Natural killer cell treated with Interleukin-12 subunit alpha and Interleukin-12 subunit beta and Interleukin-15 and Interleukin-18, amount 100 ng/mL, for 72 hours (primary cell): ENCODE results near the gene NADK. TPM values are rescaled to one million over a fixed set of nuclear protein-coding genes. Genes with fewer than 3 reads are reported as not detected.
"Not testable (repeated sequence)": the region's sequence is repeated elsewhere in the genome, so short reads cannot be mapped to it uniquely, and the experiment has no call there.

Source experiments
- ATAC-seq, 2 donors: fragments of 150-1000 bp; cut with Tn5 transposase in 1 of 2; sonication (Bioruptor Pico), chemical (Tn5 transposase) in 1 of 2; 2 replicates each; pipeline ENCODE4 v1.10.0; 2021
- DNase-seq: peaks from one replicate; pipeline ENCODE4 v3.0.0; 2022; ENCODE audit warnings: low spot score
- H3K27ac Mint-ChIP-seq, 2 donors: 1 replicate in 1 of 2; 2 replicates in 1 of 2; pipeline ENCODE4 v1.8.0; 2022; ENCODE audit warnings: mixed read lengths in 2 of 2, mild to moderate bottlenecking in 1 of 2, moderate library complexity in 1 of 2
- H3K27me3 Mint-ChIP-seq, 2 donors: 1 replicate in 1 of 2; 2 replicates in 1 of 2; pipeline ENCODE4 v1.8.0; 2022; ENCODE audit warnings: mixed read lengths in 2 of 2
- H3K36me3 Mint-ChIP-seq: one replicate; pipeline ENCODE4 v1.8.0; 2022; ENCODE audit warnings: mixed read lengths
- H3K4me1 Mint-ChIP-seq, 2 donors: 1 replicate in 1 of 2; 2 replicates in 1 of 2; pipeline ENCODE4 v1.8.0; 2022; ENCODE audit warnings: low read depth in 2 of 2, mixed read lengths in 2 of 2, mild to moderate bottlenecking in 1 of 2
- H3K4me3 Mint-ChIP-seq: one replicate; pipeline ENCODE4 v1.8.0; 2022; ENCODE audit warnings: mixed read lengths
- H3K9me3 Mint-ChIP-seq: 2 replicates; pipeline ENCODE4 v1.8.0; 2022; ENCODE audit warnings: mixed read lengths
- total RNA-seq, 2 donors: library from RNA; stranded (reverse); gene quantifications; one replicate each; pipeline ENCODE4 v1.2.3, GENCODE V29; 2022

NADK gene
- total RNA-seq, 2 donors from 2014 or later, result 89.1 to 145 TPM

DNA sequence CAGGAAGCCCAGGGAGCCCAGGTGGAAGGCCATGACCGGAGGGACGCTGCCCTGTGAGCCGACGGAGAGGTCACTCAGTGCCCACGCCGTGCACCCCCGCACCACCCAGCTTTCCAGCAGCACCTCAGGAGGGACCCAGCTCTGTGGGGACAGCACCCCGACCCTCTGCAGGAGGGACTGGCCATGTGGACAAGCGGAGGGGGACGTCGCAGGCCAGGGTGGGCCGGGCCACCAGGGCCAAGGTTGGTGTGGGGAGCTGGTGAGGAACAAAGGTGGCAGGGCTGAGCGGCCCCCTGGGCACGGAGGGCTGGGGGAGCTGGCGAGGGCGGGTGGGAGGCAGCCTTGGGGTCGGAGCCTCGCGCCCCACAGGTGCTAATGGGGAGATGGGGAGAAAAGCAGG, 22.8 kb downstream of the NADK start:
- DNase-seq (no peak), ATAC-seq (no peak)
- Mint-ChIP-seq H3K27me3 (no peaks in the 10 kb centered on the region), H3K27ac (no peak overlapping the region), H3K36me3 (no peaks in the 10 kb centered on the region), H3K9me3 (no peaks in the 10 kb centered on the region), H3K4me1 (peaks cover 15 to 21% of the 10 kb centered on the region in 2 donors), H3K4me3 (no peak overlapping the region)

DNA sequence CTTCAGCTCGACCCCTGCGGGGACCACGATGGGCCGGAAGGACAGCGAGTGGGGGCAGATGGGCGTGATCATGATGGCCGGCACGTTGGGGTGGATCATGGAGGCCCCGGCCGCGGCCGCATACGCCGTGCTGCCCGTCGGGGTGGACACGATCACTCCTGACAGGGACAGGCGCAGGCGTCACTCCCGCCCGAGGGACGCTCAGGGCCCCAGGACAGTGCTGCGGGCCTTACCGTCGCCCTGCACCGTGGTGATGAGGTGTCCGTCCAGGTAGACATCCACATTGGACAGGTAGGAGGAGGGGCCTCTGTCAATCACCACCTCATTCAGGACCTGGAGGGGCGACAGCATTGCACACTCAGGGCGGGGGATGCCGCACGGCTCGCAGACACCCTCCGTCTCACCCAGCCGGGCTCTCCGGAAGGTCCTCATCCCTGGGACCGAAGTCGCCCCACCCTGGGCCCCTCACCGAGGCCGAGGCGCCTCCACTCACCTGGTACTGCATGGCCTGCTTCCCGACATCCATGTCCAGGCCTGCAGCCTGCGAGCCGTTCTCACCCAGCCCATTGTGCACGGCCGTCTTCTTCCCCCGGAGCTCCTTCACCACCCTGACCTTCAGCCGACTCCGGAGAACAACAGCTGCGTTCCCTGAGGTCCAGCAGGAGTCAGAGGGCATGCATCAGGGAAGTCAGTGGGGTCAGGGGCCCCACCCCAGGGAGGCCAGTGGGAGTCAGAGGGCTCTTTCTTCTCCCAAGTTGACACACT, 24.0 kb downstream of the NADK start:
- DNase-seq, result no peak
- H3K27me3 Mint-ChIP-seq, result no peaks in the 10 kb centered on the region
- H3K27ac Mint-ChIP-seq, result no peak overlapping the region
- no peaks in the 10 kb centered on the region for H3K9me3 Mint-ChIP-seq
- peaks cover 11 to 20% of the 10 kb centered on the region in 2 donors for H3K4me1 Mint-ChIP-seq
- H3K4me3 Mint-ChIP-seq, result no peak overlapping the region
- H3K36me3 Mint-ChIP-seq, result no peaks in the 10 kb centered on the region
- ATAC-seq, result no peak

DNA sequence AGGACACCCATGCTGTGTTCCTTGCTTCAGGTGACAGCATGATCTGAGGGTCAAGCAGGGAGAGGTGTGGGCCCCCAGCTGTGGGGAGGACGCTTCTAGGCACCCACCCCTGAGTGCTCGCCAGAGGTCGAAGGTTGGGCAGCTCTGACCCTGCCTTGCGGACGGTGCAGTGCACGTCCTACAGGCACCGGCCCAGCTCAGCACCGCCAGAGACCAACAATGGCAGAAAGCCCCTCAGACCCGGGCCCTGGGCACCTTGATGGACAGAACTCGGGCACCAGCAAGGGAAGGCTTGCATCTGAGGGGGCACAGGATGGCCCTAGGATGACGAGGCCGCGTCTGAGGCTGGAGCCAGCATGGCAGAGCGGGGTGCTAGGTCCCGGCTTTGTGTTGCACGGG, 24.7 kb downstream of the NADK start:
- H3K4me1 Mint-ChIP-seq, result peaks cover 8 to 14% of the 10 kb centered on the region in 2 donors
- no peaks in the 10 kb centered on the region for H3K27me3 Mint-ChIP-seq
- no peak overlapping the region for H3K27ac Mint-ChIP-seq
- DNase-seq (no peak), ATAC-seq (no peak)
- no peaks in the 10 kb centered on the region for H3K36me3 Mint-ChIP-seq
- H3K9me3 Mint-ChIP-seq, result no peaks in the 10 kb centered on the region
- H3K4me3 Mint-ChIP-seq, result no peak overlapping the region

DNA sequence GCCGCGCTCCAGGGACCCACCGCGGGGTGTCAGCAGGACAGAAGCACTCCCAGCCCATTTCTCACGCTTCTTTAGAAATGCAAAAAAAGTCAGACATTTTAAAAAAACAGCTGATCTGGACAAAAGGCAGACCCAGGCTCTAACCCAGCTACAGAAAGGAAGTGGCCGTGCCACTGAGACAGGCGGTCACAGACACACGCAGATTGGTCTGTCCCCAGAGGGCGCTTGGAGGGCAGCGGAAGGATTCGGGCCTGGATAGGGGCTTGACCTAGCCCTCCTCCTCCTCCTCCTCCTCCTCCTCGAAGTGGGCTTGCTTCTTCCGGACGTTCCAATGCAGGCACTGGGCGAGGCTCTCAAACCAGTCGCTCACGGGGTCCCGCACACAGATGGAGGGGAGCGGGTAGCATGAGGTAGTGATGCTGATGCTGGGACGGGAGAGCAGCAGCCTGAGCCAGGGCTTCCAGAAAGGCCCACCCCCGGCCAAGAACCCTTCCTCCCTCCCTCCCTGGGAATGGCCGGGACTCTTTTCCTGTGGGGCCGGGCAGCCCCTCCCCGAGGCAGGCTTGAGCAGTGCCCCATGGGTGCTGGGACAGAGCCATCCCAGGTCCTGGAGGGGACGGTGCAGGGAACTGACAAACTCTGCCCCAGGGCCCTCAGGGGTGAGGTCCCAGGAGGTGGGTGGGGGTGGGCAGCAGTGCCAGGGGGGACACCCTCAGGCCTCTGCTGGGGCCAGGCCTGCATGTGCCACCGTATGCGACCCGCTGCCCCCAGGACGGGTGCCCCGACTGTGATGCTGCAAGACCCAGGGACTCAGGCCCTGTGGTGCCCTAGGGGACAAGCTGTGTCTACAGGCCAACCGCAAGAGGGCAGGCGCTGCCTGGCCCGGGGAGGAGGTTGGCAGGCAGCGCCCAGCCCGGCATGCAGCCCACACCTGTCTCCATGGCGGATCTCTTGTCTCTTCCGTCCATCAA, 25.3 kb downstream of the NADK start:
- DNase-seq (no peak), ATAC-seq (no peak)
- H3K9me3 Mint-ChIP-seq, result no peaks in the 10 kb centered on the region
- no peaks in the 10 kb centered on the region for H3K36me3 Mint-ChIP-seq
- H3K4me1 Mint-ChIP-seq, result peaks cover 3 to 10% of the 10 kb centered on the region in 2 donors
- H3K4me3 Mint-ChIP-seq, result no peak overlapping the region
- H3K27ac Mint-ChIP-seq, result no peak overlapping the region
- no peaks in the 10 kb centered on the region for H3K27me3 Mint-ChIP-seq

DNA sequence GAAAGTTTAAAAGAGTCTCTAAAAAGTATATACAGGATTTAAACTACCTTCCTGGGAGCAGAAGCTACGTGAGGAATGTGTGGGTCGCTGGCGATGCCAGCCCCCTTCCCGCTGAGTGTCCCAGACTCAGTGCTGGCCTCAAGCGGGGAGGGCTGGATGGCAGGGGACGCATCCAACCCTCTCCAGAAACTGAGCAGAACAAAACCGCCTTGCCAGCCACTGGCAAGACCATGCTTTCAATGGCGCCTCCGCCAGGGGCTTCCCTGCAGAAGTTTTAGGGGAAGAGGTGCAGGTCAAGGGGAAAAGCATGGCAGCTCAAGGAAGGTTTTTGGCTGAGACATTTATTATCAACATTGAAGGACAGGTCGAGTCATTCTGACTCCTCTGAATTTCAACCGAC, 26.1 kb downstream of the NADK start:
- no peak for ATAC-seq
- Mint-ChIP-seq H3K4me1 (peaks cover 0 to 6% of the 10 kb centered on the region in 2 donors), H3K9me3 (no peaks in the 10 kb centered on the region), H3K27me3 (no peaks in the 10 kb centered on the region), H3K36me3 (no peaks in the 10 kb centered on the region), H3K4me3 (no peak overlapping the region), H3K27ac (no peak overlapping the region)
- no peak for DNase-seq

DNA sequence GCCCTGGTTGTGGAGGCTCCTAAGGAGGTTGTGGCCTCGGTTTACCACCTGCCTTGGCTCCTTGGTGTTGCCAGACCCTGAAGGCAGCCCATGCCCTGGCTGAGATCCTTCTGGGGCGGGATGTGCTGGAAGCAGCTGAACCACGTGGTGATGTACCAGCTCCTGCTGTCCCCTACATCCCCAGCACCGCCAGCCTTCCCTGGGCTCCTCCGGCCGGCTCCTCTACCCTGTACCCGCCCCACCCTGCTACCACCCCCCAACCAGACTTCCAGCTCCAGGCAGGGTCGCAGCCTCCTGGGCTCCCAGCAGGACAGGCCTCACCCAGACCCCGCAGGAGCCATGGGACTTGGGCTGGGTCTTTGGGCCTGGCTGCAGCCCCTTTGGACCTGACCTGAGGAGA, 28.3 kb downstream of the NADK start:
- H3K27ac Mint-ChIP-seq, H3K36me3 Mint-ChIP-seq, H3K9me3 Mint-ChIP-seq, DNase-seq, H3K4me1 Mint-ChIP-seq, H3K4me3 Mint-ChIP-seq, H3K27me3 Mint-ChIP-seq, ATAC-seq: not testable (repeated sequence)

DNA sequence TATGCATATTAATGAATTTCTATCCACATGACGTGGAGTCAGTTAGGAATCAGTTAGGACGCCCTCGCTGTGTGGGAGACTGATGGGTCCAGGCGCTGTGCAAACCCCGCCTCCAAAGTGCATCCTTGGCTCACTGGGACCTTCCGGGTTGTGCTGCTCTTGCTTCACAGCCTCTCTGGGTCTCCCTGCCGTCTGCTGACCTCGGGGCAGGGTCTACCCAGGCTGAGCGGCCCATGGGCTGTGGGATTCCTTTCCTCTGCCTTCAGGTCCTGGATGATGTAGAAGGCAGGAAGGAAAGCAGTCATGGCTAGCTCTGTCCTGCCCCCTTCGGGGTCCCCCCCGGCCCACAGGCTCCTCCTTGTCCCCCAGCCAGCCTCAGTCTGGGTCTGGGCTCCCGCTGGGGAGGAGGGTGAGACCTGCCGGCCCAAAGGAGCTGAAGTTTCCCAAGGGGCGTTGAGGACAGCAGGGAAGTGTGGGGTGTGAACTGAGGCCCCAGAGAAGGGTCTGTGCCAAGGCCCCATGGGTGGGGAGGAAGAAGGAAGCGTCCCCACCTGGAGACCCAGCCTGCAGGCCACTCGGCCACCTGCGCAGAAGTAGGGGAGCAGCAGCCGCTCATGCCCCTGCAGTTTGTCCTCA, 29.5 kb downstream of the NADK start:
- H3K4me1 Mint-ChIP-seq, result peaks cover 0 to 6% of the 10 kb centered on the region in 2 donors
- no peaks in the 10 kb centered on the region for H3K9me3 Mint-ChIP-seq
- no peaks in the 10 kb centered on the region for H3K27me3 Mint-ChIP-seq
- H3K36me3 Mint-ChIP-seq, result no peaks in the 10 kb centered on the region
- no peak for DNase-seq
- no peak overlapping the region for H3K27ac Mint-ChIP-seq
- ATAC-seq, result no peak
- H3K4me3 Mint-ChIP-seq, result peak overlapping the region; percentile 57

DNA sequence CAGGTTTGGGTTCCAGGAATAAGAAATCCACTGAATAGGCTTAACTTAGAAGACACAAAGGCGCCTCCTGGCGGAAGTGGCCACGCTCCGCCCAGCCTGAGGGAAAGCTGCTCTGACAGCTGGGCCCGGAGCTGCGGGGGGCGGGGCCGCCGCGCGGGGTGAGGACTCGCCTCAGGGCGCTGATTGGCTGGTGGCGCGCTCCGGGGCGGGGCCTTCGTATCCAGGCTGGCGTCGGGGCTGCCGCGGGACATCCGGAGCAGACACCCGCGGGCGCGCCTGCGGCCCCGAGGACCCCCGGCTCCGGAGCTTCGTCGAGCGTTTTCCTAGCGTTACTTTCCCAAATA, 31.7 kb downstream of the NADK start:
- H3K36me3 Mint-ChIP-seq, DNase-seq, H3K9me3 Mint-ChIP-seq, H3K4me1 Mint-ChIP-seq, H3K27me3 Mint-ChIP-seq: not testable (repeated sequence)
- peak overlapping the region in 1 of 2 donors; percentile 70 for H3K27ac Mint-ChIP-seq
- peak; percentile 89 to 96 for ATAC-seq
- H3K4me3 Mint-ChIP-seq, result peak overlapping the region; percentile 66

DNA sequence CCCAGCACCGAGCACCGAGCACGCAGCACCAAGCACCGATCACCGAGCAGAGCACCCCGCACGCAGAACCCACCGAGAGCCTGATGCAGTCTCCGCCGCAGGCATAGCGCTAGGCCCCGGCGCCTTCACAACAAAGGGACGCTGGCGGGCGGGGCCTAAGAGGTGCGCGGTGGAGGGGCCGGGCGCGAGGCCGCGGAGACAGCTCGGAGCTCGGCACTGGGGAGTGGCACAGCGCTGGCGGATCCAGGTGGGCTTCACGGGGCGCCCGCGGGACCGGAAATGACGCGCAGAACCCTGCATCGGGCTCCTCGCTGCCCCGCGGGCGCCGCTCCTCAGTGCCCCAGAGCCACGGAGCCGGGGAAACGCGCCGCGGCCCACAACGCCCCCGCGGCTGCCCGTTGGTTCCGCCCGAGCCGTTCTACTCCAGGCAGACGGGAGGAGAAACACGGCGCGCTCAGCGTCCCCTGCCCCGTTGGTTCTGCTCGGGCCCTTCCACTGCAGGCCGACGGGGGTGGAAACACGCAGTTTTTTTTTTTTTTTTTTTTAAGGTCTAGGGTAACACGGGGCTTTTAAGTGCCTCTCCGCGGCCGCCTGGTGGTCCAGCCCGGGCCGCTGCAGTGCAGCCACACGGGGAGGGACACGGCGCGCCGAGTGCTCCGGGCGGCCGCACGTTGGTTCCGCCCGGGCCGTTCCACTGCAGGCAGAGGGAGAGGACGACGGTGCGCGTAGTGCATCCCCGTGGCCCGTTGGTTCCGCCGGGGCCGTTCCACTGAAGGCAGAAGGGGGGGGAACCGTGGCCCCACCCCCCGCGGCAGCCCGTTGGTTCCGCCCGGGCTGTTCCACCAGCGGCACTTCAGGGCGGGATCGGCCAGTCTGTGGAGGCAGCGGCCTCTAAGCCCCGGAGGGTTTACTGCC, 32.4 kb downstream of the NADK start:
- not testable (repeated sequence) for H3K9me3 Mint-ChIP-seq, H3K4me1 Mint-ChIP-seq, H3K27me3 Mint-ChIP-seq, H3K36me3 Mint-ChIP-seq
- ATAC-seq, result peak; percentile 85 to 89
- peak overlapping the region; percentile 66 for H3K4me3 Mint-ChIP-seq
- H3K27ac Mint-ChIP-seq, result peak overlapping the region in 1 of 2 donors; percentile 70
- peak; percentile 76 for DNase-seq

DNA sequence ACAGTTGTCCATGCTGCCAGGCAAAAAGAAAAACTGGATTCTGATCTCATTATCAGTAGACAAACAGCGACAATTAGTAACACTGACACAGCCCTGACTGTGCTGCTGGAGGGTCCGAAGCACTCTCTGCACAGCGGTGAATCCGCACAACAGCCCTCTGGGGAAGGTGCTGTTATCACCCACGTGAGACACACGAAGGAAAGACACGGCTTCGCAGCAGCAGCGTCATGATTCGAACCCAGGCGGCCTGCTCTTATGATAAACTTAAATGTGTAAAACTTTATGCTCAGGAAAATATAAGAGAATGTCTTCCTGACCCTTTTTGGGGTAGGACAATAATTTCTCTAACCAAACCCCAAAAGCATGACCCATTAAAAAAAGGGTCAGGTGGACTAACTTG, 35.7 kb downstream of the NADK start:
- H3K27me3 Mint-ChIP-seq, H3K4me3 Mint-ChIP-seq, H3K27ac Mint-ChIP-seq, H3K36me3 Mint-ChIP-seq, ATAC-seq, H3K9me3 Mint-ChIP-seq, DNase-seq, H3K4me1 Mint-ChIP-seq: not testable (repeated sequence)

DNA sequence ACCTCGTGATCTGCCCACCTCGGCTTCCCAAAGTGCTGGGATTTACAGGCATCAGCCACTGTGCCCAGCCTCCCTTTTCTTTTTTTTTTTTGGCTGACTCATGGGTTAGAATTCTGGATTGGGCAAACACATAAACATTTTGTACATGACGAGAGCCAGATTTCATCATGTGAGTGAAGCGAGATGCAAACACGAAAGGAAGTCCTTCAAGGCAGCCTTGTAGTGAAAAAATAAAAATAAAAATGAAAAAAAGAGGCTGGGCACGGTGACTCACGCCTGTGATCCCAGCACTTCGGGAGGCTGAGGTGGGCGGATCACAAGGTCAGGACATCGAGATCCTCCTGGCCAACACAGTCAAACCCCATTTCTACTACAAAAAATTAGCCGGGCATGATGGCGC, 37.3 kb downstream of the NADK start:
- DNase-seq, ATAC-seq, H3K36me3 Mint-ChIP-seq, H3K4me3 Mint-ChIP-seq, H3K27ac Mint-ChIP-seq, H3K27me3 Mint-ChIP-seq, H3K9me3 Mint-ChIP-seq, H3K4me1 Mint-ChIP-seq: not testable (repeated sequence)

DNA sequence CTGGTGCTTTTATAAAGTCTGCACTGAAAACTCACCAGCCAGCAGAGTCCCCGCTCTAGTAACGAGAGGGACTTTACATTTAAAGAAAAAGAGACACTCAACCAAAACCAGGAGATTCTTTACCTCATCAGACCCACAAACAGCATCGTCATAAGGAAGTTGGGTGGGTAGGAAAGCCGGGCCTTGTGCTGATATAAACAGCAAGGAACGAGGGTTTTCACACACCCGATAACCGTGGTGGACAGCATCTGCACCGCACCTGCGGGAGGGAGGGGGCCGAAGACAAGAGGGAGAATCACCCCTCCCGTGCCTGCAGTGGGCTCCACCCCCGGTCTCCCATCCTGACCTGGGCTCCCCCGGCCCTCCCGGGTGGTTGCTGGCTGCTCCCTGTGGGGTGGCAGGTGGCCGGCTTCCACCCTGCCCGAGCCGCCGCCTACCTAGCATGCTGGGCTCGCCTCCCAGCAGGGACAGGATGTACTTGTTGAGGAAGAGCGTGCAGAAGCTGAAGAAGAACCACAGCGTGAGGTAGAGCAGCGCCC, 39.4 kb downstream of the NADK start:
- H3K36me3 Mint-ChIP-seq, H3K9me3 Mint-ChIP-seq, H3K4me3 Mint-ChIP-seq, H3K27ac Mint-ChIP-seq, DNase-seq, H3K27me3 Mint-ChIP-seq, H3K4me1 Mint-ChIP-seq: not testable (repeated sequence)
- peak in 1 of 2 donors; percentile 45 for ATAC-seq
